Astrocyte of the cerebellum (primary cell): ENCODE data around the gene CALHM4.

Source experiments
- DNase-seq: peaks from one replicate; pipeline ENCODE4 v3.0.0-alpha.2; 2011; ENCODE audit warnings: low read depth
- H3K4me3 ChIP-seq: 2 replicates; pipeline ENCODE4 v1.5.1; 2011; ENCODE audit warnings: mild to moderate bottlenecking, low read depth, low read length, moderate library complexity
- in situ Hi-C: cut with HindIII; loops from 2 replicates; pipeline ENCODE4 v1.10.0; 2017; ENCODE audit warnings: low sequenced_read_pairs
- TF ChIP-seq, protein P1 (sequence below): IDR thresholded peaks from 2 replicates; pipeline ENCODE4 v1.5.1; 2012; ENCODE audit warnings: low read length, low read depth, moderate library complexity, mild to moderate bottlenecking; ENCODE audit errors: missing control alignments

CALHM4 gene

GRCh38 chr6:116513224-116513875 is 40.2 kb upstream of the CALHM4 start:
- in situ Hi-C loops = no loop called here
- DNase-seq = no peak
- TF ChIP-seq, protein P1, sequence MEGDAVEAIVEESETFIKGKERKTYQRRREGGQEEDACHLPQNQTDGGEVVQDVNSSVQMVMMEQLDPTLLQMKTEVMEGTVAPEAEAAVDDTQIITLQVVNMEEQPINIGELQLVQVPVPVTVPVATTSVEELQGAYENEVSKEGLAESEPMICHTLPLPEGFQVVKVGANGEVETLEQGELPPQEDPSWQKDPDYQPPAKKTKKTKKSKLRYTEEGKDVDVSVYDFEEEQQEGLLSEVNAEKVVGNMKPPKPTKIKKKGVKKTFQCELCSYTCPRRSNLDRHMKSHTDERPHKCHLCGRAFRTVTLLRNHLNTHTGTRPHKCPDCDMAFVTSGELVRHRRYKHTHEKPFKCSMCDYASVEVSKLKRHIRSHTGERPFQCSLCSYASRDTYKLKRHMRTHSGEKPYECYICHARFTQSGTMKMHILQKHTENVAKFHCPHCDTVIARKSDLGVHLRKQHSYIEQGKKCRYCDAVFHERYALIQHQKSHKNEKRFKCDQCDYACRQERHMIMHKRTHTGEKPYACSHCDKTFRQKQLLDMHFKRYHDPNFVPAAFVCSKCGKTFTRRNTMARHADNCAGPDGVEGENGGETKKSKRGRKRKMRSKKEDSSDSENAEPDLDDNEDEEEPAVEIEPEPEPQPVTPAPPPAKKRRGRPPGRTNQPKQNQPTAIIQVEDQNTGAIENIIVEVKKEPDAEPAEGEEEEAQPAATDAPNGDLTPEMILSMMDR = no peak
- H3K4me3 ChIP-seq = peak overlapping the region; percentile 31

DNA sequence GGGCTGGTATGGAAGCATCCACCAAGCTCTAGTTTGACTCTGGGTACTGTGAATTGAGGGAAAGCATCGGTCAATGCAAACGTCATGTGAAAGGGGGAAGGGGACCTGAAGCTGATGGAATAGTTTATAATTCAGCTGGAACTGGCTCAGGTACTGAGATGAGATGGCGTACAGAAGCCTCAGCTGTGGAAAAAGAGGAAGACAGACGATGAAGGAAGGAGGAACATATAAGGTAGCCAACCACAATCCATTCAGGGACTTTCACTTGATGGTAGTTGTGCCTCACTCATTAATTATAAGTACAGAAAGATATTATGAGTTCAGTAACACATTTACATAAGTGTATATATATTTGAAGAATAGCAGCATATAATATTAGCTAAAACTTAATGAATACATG is 39.4 kb upstream of the CALHM4 start:
- no peak for DNase-seq
- TF ChIP-seq, protein P1 = no peak
- in situ Hi-C loops = no loop called here
- no peak overlapping the region for H3K4me3 ChIP-seq

GRCh38 chr6:116515141-116515540 is 38.4 kb upstream of the CALHM4 start:
- in situ Hi-C loops = no loop called here

DNA sequence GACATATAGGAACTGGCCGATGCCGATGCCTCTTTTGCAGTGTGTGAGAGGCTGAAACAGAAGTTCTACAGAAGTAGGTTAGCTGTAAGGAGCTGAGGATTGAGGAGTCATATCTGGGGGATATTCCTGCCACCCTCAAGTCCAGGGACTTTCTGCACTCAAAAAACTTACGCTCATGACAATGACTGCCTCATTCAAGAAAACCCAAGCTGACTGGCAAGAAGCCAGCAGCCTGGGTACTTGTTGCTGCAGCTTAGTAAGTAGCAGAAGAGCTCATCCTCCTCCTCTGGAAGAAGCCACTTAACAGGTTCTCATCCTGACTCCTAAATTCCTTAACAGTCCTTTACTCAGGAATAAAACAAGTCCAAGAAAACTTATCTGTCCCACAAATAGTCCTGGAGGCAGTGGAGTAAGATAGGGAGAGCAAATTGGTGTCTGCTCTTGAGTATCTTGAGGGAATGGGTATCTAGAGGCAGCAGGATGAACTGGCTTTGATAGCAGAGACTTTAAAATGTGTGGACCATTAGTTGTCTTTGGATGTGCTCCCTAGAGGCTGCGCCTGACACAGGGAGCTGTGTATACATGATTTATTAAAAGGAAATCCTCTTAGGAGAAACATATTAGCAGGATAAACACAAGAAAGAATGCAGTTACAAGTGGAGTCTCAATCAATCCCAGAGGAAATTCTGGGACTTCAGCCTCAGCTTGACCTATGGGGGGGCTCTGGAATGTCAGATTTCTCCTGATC is 34.8 kb upstream of the CALHM4 start:
- TF ChIP-seq, protein P1 = no peak
- DNase-seq = no peak
- no peak overlapping the region for H3K4me3 ChIP-seq
- in situ Hi-C loops = no loop called here

More at GRCh38 chr6:116515141-116515540, 38.4 kb upstream of the CALHM4 start:
- no peak overlapping the region for H3K4me3 ChIP-seq
- TF ChIP-seq, protein P1 = no peak
- no peak for DNase-seq

GRCh38 chr6:116522896-116523295 is 30.7 kb upstream of the CALHM4 start:
- no peak for DNase-seq
- TF ChIP-seq, protein P1 = no peak
- H3K4me3 ChIP-seq = no peak overlapping the region
- in situ Hi-C loops = no loop called here

- no peak for DNase-seq
- TF ChIP-seq, protein P1 = no peak
- in situ Hi-C loops = no loop called here
- no peak overlapping the region for H3K4me3 ChIP-seq
Measured at GRCh38 chr6:116524236-116524635, 29.3 kb upstream of the CALHM4 start.
